HepG2 (cell line): ENCODE measurements around the gene ZNF474. TPM values are rescaled to one million over a fixed set of nuclear protein-coding genes. Genes with fewer than 3 reads are reported as not detected.

ENCODE experiments used
- ATAC-seq: fragments of 200-7000 bp; cut with Tn5 transposase; 3 replicates; pipeline ENCODE4 v1.9.1; 2020; ENCODE audit warnings: mild to moderate bottlenecking, moderate library complexity
- BruUV-seq: library from RNA; stranded (reverse); fragments of 400-500 nt; replicated peaks from 2 replicates; lab custom pipeline; 2021; lab: Mats Ljungman, UMichigan
- CTCF ChIA-PET: fragments of 300-600 bp; formaldehyde crosslinking; extraction: SDS; loops from one replicate; lab custom pipeline; 2021; ENCODE audit warnings: low total read pairs, inconsistent platforms, low intra/inter-chr PET ratio; lab: Yijun Ruan, JAX
- POLR2A ChIA-PET: fragments of 350-600 bp; sonication (Branson Sonifier 250); formaldehyde crosslinking; loops from one replicate; lab custom pipeline; 2020; ENCODE audit warnings: antibody characterized with exemption, inconsistent platforms; lab: Yijun Ruan, JAX
- DNase-seq: peaks from one replicate; pipeline ENCODE4 v3.0.0-alpha.2; 2015; ENCODE audit warnings: low spot score
- FAIRE-seq: peaks from 3 replicates; lab custom pipeline; 2011; peaks lifted over from hg19 to GRCh38; lab: Jason Lieb, UNC
- H2AFZ ChIP-seq: one replicate; pipeline ENCODE4 v1.6.1; 2011; ENCODE audit warnings: low read length, inconsistent platforms
- H3K27ac ChIP-seq: fragments of 300-600 bp; 3 replicates; pipeline ENCODE4 v1.8.0; 2011; ENCODE audit warnings: mixed run types, mild to moderate bottlenecking, mixed read lengths, low read length, inconsistent platforms; ENCODE audit not compliant: insufficient read depth; ENCODE audit errors: extremely low read length
- H3K27me3 ChIP-seq, 2 experiments: fragments of 200-600 bp in 1 of 2; 2 replicates in 1 of 2; 3 replicates in 1 of 2; pipeline versions ENCODE4 v1.6.0 to v1.8.0; 2011; ENCODE audit warnings: low read length in 2 of 2, mild to moderate bottlenecking in 2 of 2, moderate library complexity in 2 of 2, inconsistent platforms in 1 of 2; ENCODE audit not compliant: insufficient read depth in 2 of 2, control insufficient read depth in 1 of 2
- H3K36me3 ChIP-seq, 2 experiments: fragments of 200-600 bp in 1 of 2; replicated peaks in 1 of 2; 2 replicates in 1 of 2; 3 replicates in 1 of 2; pipeline versions ENCODE4 v1.5.1 to v1.8.0; 2011; ENCODE audit warnings: low read length in 2 of 2, inconsistent platforms in 1 of 2; ENCODE audit not compliant: insufficient read depth in 2 of 2, control insufficient read depth in 1 of 2
- H3K4me1 ChIP-seq: 2 replicates; pipeline ENCODE4 v1.5.1; 2012; ENCODE audit warnings: low read length, inconsistent platforms; ENCODE audit not compliant: insufficient read depth
- H3K4me2 ChIP-seq: 2 replicates; pipeline ENCODE4 v1.6.0; 2011; ENCODE audit warnings: low read depth, low read length, inconsistent platforms
- H3K4me3 ChIP-seq, 3 experiments: fragments of 200-600 bp in 1 of 3; sonication (generic), shearing (Covaris generic) in 1 of 3; replicated peaks in 1 of 3; 2 replicates each; pipeline ENCODE4 v1.5.1; 2011 to 2016; ENCODE audit warnings: low read length in 3 of 3, inconsistent platforms in 2 of 3, low read depth in 2 of 3, mild to moderate bottlenecking in 2 of 3, control low read depth in 1 of 3, mixed read lengths in 1 of 3; ENCODE audit not compliant: insufficient read depth in 1 of 3
- H3K79me2 ChIP-seq: one replicate; pipeline ENCODE4 v1.6.1; 2011; ENCODE audit warnings: low read length, inconsistent platforms; ENCODE audit not compliant: insufficient read depth
- H3K9ac ChIP-seq: 2 replicates; pipeline ENCODE4 v1.6.0; 2011; ENCODE audit warnings: mild to moderate bottlenecking, low read depth, low read length, inconsistent platforms; ENCODE audit not compliant: insufficient read depth
- H3K9me3 ChIP-seq: 2 replicates; pipeline ENCODE4 v1.5.1; 2012; ENCODE audit warnings: mild to moderate bottlenecking, low read length
- H4K20me1 ChIP-seq: 2 replicates; pipeline ENCODE4 v1.6.0; 2011; ENCODE audit warnings: inconsistent platforms, mild to moderate bottlenecking, low read length, moderate library complexity; ENCODE audit not compliant: insufficient read depth
- ATF1 ChIP-seq: IDR thresholded peaks from 2 replicates; pipeline ENCODE4 v1.6.1; 2016; ENCODE audit warnings: mild to moderate bottlenecking, control low read depth
- DNMT1 ChIP-seq: sonication (generic); formaldehyde crosslinking; IDR thresholded peaks from 2 replicates; pipeline ENCODE4 v1.5.1; 2020; ENCODE audit warnings: mild to moderate bottlenecking, missing genetic modification reagents
- MAFF ChIP-seq: IDR thresholded peaks from 2 replicates; pipeline ENCODE4 v1.6.1; 2011; ENCODE audit warnings: low read depth, low read length, improper control_type of control experiment
- MAFK ChIP-seq, 2 experiments: IDR thresholded peaks in 1 of 2; conservative IDR thresholded peaks in 1 of 2; 2 replicates each; pipeline ENCODE4 v1.6.1; 2011; ENCODE audit warnings: improper control_type of control experiment in 2 of 2, low read length in 2 of 2
- ZNF484 ChIP-seq: sonication (generic); formaldehyde crosslinking; IDR thresholded peaks from 2 replicates; pipeline ENCODE4 v1.5.1; 2020; ENCODE audit warnings: mild to moderate bottlenecking, low read depth, missing genetic modification reagents, borderline replicate concordance
- ZNF558 ChIP-seq: sonication (generic); formaldehyde crosslinking; IDR thresholded peaks from 2 replicates; pipeline ENCODE4 v1.9.0; 2022; ENCODE audit warnings: mild to moderate bottlenecking, missing genetic modification reagents, borderline replicate concordance
- WGBS: methylation state at CpG from one replicate; pipeline ENCODE4 v1.1.6; 2017; ENCODE audit warnings: low lambda C conversion rate; 5-methylcytosine and 5-hydroxymethylcytosine counted together
- in situ Hi-C: cut with HindIII; loops from 2 replicates; pipeline ENCODE4 v1.10.0; 2017; ENCODE audit warnings: low pct_unique_long_range_greater_than_20kb; ENCODE audit not compliant: extremely low pct_ligation_motif_present
- intact Hi-C: fragments of 100-400 bp; cut with micrococcal nuclease; formaldehyde crosslinking; loops from one replicate; pipeline ENCODE4 v1.10.0; 2022; ENCODE audit not compliant: unreplicated experiment
- polyA plus RNA-seq, 8 experiments: library from polyadenylated mRNA; depleted of rRNA in 3 of 8; stranded (reverse) in 7 of 8; unstranded in 1 of 8; fragments of >200 nt; fragmentation: Illumina TruSeq in 4 of 8; extraction: Trizol in 4 of 8; gene quantifications; 2 replicates each; pipeline versions ENCODE4 v1.2.1 to v1.2.3, GENCODE V29; 2011 to 2016; ENCODE audit warnings: low read depth in 4 of 8, missing spikeins in 1 of 8, mixed read lengths in 1 of 8; ENCODE audit not compliant: insufficient read depth in 1 of 8
- total RNA-seq, 5 experiments: library from RNA; depleted of rRNA; stranded (reverse); fragments of >200 nt; fragmentation: Illumina TruSeq; extraction: Trizol; gene quantifications; 2 replicates each; pipeline ENCODE4 v1.2.3, GENCODE V29; 2016; ENCODE audit warnings: low read depth in 1 of 5

ZNF474 gene
- total and polyA plus RNA-seq, 2 of the 13 experiments (the other 11 are each of a cell fraction or from before 2014, with no cell fraction given), result 0.07 TPM; not detected in 1

GRCh38 chr5:122095158-122095557, 34.2 kb upstream of the ZNF474 start:
- no peaks in the 10 kb centered on the region for H3K27me3 ChIP-seq
- no TSS peak for BruUV-seq
- TF ChIP-seq MAFF (peak; percentile 58), MAFK (conservative IDR thresholded peaks at IDR 0.05 in 1 of 2, IDR thresholded peaks at IDR 0.05 in 1 of 2; ENCODE audit: low read length in 2 of 2) (peak; percentile 69 to 82), ZNF484 (CRISPR knock-in tag) (no peak)
- TF ChIP-seq, all 625 proteins: peak for 2
- ATAC-seq (no peak), FAIRE-seq (no peak), DNase-seq (no peak)
- intact Hi-C loops, result no loop called here
- H3K9ac ChIP-seq, result no peak overlapping the region
- H3K4me2 ChIP-seq, result no peak overlapping the region
- H2AFZ ChIP-seq, result no peak overlapping the region
- in situ Hi-C loops, result no loop called here
- H3K36me3 ChIP-seq, result no peaks in the 10 kb centered on the region
- no peak overlapping the region for H3K4me3 ChIP-seq
- H3K79me2 ChIP-seq, result no peaks in the 10 kb centered on the region
- 24% methylated on average over 3 of the region's 3 CpGs for WGBS
- H4K20me1 ChIP-seq, result no peaks in the 10 kb centered on the region
- ChIA-PET CTCF (no interaction called here), POLR2A (no interaction called here)
- no peak overlapping the region for H3K27ac ChIP-seq
- H3K9me3 ChIP-seq, result no peaks in the 10 kb centered on the region
- H3K4me1 ChIP-seq, result no peaks in the 10 kb centered on the region

GRCh38 chr5:122097391-122097790, 32.0 kb upstream of the ZNF474 start:
- no peak overlapping the region for H2AFZ ChIP-seq
- ATAC-seq (no peak), FAIRE-seq (no peak), DNase-seq (no peak)
- H3K4me2 ChIP-seq, result no peak overlapping the region
- H3K9ac ChIP-seq, result no peak overlapping the region
- ChIA-PET POLR2A (no interaction called here), CTCF (no interaction called here)
- WGBS, result 21% methylated on average over 1 of the region's 1 CpG
- no peaks in the 10 kb centered on the region for H3K9me3 ChIP-seq
- H4K20me1 ChIP-seq, result no peaks in the 10 kb centered on the region
- intact Hi-C loops, result loop anchor here (1.0 kb wide), 1 partner anchor 62 kb away; no protein-coding TSS in a partner anchor
- in situ Hi-C loops, result no loop called here
- no peaks in the 10 kb centered on the region for H3K79me2 ChIP-seq
- H3K36me3 ChIP-seq, result no peaks in the 10 kb centered on the region
- H3K27me3 ChIP-seq, result no peaks in the 10 kb centered on the region
- H3K4me3 ChIP-seq, result no peak overlapping the region
- no peak for TF ChIP-seq ATF1 (CRISPR knock-in tag)
- TF ChIP-seq ZNF558 (CRISPR knock-in tag), result no peak
- TF ChIP-seq DNMT1 (CRISPR knock-in tag), result no peak
- no peaks in the 10 kb centered on the region for H3K4me1 ChIP-seq
- BruUV-seq, result no TSS peak
- no peak overlapping the region for H3K27ac ChIP-seq
